GM12878 (cell line): ENCODE measurements around the gene CD3D. TPM values are rescaled to one million over a fixed set of nuclear protein-coding genes. Genes with fewer than 3 reads are reported as not detected.

Experiments
- ATAC-seq: fragments of 200-7000 bp; cut with Tn5 transposase; 3 replicates; pipeline ENCODE4 v1.9.1; 2020; ENCODE audit warnings: mild to moderate bottlenecking, moderate library complexity
- BruUV-seq: library from RNA; stranded (reverse); fragments of 400-500 nt; replicated peaks from 2 replicates; lab custom pipeline; 2021; lab: Mats Ljungman, UMichigan
- CTCF ChIA-PET: fragments of 300-600 bp; sonication (Branson Sonifier 250); formaldehyde crosslinking; extraction: SDS; loops from one replicate; lab custom pipeline; 2021; ENCODE audit warnings: inconsistent platforms; lab: Yijun Ruan, JAX
- POLR2A ChIA-PET: fragments of 350-600 bp; formaldehyde crosslinking; extraction: SDS; loops from one replicate; lab custom pipeline; 2021; ENCODE audit warnings: inconsistent platforms; lab: Charles Lee
- RAD21 ChIA-PET: fragments of 300-600 bp; sonication (Branson Sonifier 250); formaldehyde crosslinking; loops from one replicate; lab custom pipeline; 2023; ENCODE audit warnings: antibody characterized with exemption; ENCODE audit not compliant: unreplicated experiment; lab: Charles Lee
- SMC1A ChIA-PET: fragments of 300-600 bp; sonication (Branson Sonifier 250); formaldehyde crosslinking; loops from one replicate; lab custom pipeline; 2023; ENCODE audit not compliant: unreplicated experiment, uncharacterized antibody; lab: Charles Lee
- DNase-seq: peaks from one replicate; pipeline ENCODE4 v3.0.0-alpha.2; 2011; ENCODE audit warnings: low read depth, low spot score
- FAIRE-seq: peaks from 3 replicates; lab custom pipeline; 2011; peaks lifted over from hg19 to GRCh38; lab: Jason Lieb, UNC
- H2AFZ ChIP-seq: 2 replicates; pipeline ENCODE4 v1.6.0; 2011; ENCODE audit warnings: low read depth, low read length, control low read depth; ENCODE audit not compliant: control insufficient read depth
- H3K27ac ChIP-seq: 2 replicates; pipeline ENCODE4 v1.5.1; 2011; ENCODE audit warnings: control low read depth; ENCODE audit not compliant: control insufficient read depth, insufficient read depth
- H3K27me3 ChIP-seq, 2 experiments: replicated peaks in 1 of 2; 2 replicates each; pipeline versions ENCODE4 v1.6.0 to v1.6.1; 2011; ENCODE audit warnings: low read length in 1 of 2; ENCODE audit not compliant: control insufficient read depth in 2 of 2, insufficient read depth in 2 of 2
- H3K36me3 ChIP-seq, 2 experiments: 2 replicates each; pipeline ENCODE4 v1.5.1; 2011; ENCODE audit warnings: low read length in 1 of 2; ENCODE audit not compliant: control insufficient read depth in 2 of 2, insufficient read depth in 2 of 2
- H3K4me1 ChIP-seq: 2 replicates; pipeline ENCODE4 v1.6.1; 2011; ENCODE audit warnings: mild to moderate bottlenecking, low read length, moderate library complexity, mixed read lengths; ENCODE audit not compliant: control insufficient read depth, insufficient read depth
- H3K4me2 ChIP-seq: 2 replicates; pipeline ENCODE4 v1.6.0; 2011; ENCODE audit warnings: control low read depth; ENCODE audit not compliant: control insufficient read depth, insufficient read depth
- H3K4me3 ChIP-seq: fragments of 200-600 bp; sonication (generic); 2 replicates; pipeline ENCODE4 v1.5.1; 2016
- H3K79me2 ChIP-seq: 2 replicates; pipeline ENCODE4 v1.6.0; 2011; ENCODE audit warnings: low read length; ENCODE audit not compliant: control insufficient read depth, insufficient read depth
- H3K9ac ChIP-seq: 2 replicates; pipeline ENCODE4 v1.8.0; 2011; ENCODE audit warnings: low read length, control low read depth, mixed read lengths; ENCODE audit not compliant: control insufficient read depth, insufficient read depth
- H3K9me3 ChIP-seq: replicated peaks from 3 replicates; pipeline ENCODE4 v1.5.1; 2011; ENCODE audit warnings: mild to moderate bottlenecking, low read length; ENCODE audit not compliant: control insufficient read depth, insufficient read depth
- H4K20me1 ChIP-seq: 2 replicates; pipeline ENCODE4 v1.6.0; 2011; ENCODE audit not compliant: control insufficient read depth, insufficient read depth
- BMI1 ChIP-seq: fragments of 450-650 bp; IDR thresholded peaks from 2 replicates; pipeline ENCODE4 v1.6.1; 2016; ENCODE audit warnings: mild to moderate bottlenecking, moderate library complexity, borderline replicate concordance
- CHD4 ChIP-seq: fragments of 200-600 bp; sonication (generic); IDR thresholded peaks from 2 replicates; pipeline ENCODE4 v1.6.1; 2016; ENCODE audit warnings: mild to moderate bottlenecking
- IKZF2 ChIP-seq, 2 experiments: fragments of 450-650 bp; IDR thresholded peaks; 2 replicates each; pipeline ENCODE4 v1.6.1; 2017; ENCODE audit warnings: mild to moderate bottlenecking in 2 of 2, moderate library complexity in 2 of 2
- KAT2A ChIP-seq: conservative IDR thresholded peaks from 2 replicates; pipeline ENCODE4 v1.6.1; 2011; ENCODE audit warnings: low read depth, low read length; ENCODE audit not compliant: control insufficient read depth
- MYB ChIP-seq: fragments of 150-350 bp; IDR thresholded peaks from 2 replicates; pipeline ENCODE4 v1.6.1; 2014; ENCODE audit warnings: mild to moderate bottlenecking, low read depth, low read length, borderline replicate concordance
- RB1 ChIP-seq: fragments of 450-650 bp; formaldehyde crosslinking; IDR thresholded peaks from 2 replicates; pipeline ENCODE4 v1.6.1; 2017; ENCODE audit warnings: mild to moderate bottlenecking, borderline replicate concordance
- RUNX3 ChIP-seq: IDR thresholded peaks from 2 replicates; pipeline ENCODE4 v1.6.1; 2012; ENCODE audit warnings: low read length, inconsistent platforms
- SP1 ChIP-seq: IDR thresholded peaks from one replicate; pipeline ENCODE4 v1.6.1; 2011; ENCODE audit warnings: low read depth, low read length
- SPI1 ChIP-seq: IDR thresholded peaks from 2 replicates; pipeline ENCODE4 v1.6.1; 2011; ENCODE audit warnings: low read depth, mild to moderate bottlenecking, low read length, moderate library complexity, borderline replicate concordance; ENCODE audit not compliant: insufficient read depth
- SUPT20H ChIP-seq: IDR thresholded peaks from 2 replicates; pipeline ENCODE4 v1.6.1; 2011; ENCODE audit warnings: low read depth, mild to moderate bottlenecking, low read length, moderate library complexity, borderline replicate concordance; ENCODE audit not compliant: control insufficient read depth
- TARDBP ChIP-seq: IDR thresholded peaks from 2 replicates; pipeline ENCODE4 v1.6.1; 2016; ENCODE audit warnings: borderline replicate concordance
- WRNIP1 ChIP-seq: IDR thresholded peaks from 2 replicates; pipeline ENCODE4 v1.6.1; 2011; ENCODE audit warnings: low read depth, low read length, improper control_type of control experiment, borderline replicate concordance
- ZNF217 ChIP-seq: fragments of 450-650 bp; IDR thresholded peaks from 2 replicates; pipeline ENCODE4 v1.6.1; 2017; ENCODE audit warnings: antibody characterized with exemption, mild to moderate bottlenecking
- WGBS: methylation state at CpG from one replicate; pipeline ENCODE4 v1.1.6; 2016; ENCODE audit warnings: low lambda C conversion rate; ENCODE audit not compliant: insufficient replicate concordance, insufficient coverage; ENCODE audit errors: missing lambda C conversion rate; 5-methylcytosine and 5-hydroxymethylcytosine counted together
- in situ Hi-C: fragments of 300-500 bp; cut with MboI; formaldehyde crosslinking; loops from 9 replicates; pipeline ENCODE4 v1.14.3; 2018; ENCODE audit warnings: mixed read lengths
- intact Hi-C: fragments of 100-400 bp; cut with micrococcal nuclease; formaldehyde crosslinking; loops from one replicate; pipeline ENCODE4 v1.14.2; 2022; ENCODE audit not compliant: unreplicated experiment
- polyA plus RNA-seq, 11 experiments: library from polyadenylated mRNA; depleted of rRNA in 4 of 11; unstranded in 6 of 11; stranded (reverse) in 5 of 11; fragments of >200 nt; fragmentation: Nextera tagmentation in 4 of 11; fragmentation: Illumina TruSeq in 1 of 11; extraction: Ambion mirVana in 4 of 11; extraction: Trizol in 1 of 11; gene quantifications; 1 replicate in 1 of 11; 2 replicates in 10 of 11; pipeline versions ENCODE4 v1.2.1 to v1.2.3, GENCODE V29; 2011 to 2016; ENCODE audit warnings: inconsistent platforms in 2 of 11, missing spikeins in 2 of 11, low read depth in 1 of 11
- total RNA-seq, 4 experiments: library from RNA; depleted of rRNA in 3 of 4; stranded (reverse); fragments of >200 nt in 3 of 4; fragmentation: Illumina TruSeq in 1 of 4; extraction: Trizol in 1 of 4; gene quantifications; 2 replicates each; pipeline versions ENCODE4 v1.2.1 to v1.2.3, GENCODE V29; 2013 to 2021
- TF ChIP-seq, protein P1 (sequence below): fragments of 450-650 bp; conservative IDR thresholded peaks from 2 replicates; pipeline ENCODE4 v1.6.1; 2017; ENCODE audit warnings: mild to moderate bottlenecking, moderate library complexity

CD3D gene
- total and polyA plus RNA-seq, 10 of the 15 experiments (the other 5 are each of a cell fraction or from before 2014, with no cell fraction given) = 0.13 to 0.69 (median 0.29) TPM; not detected in 6

DNA sequence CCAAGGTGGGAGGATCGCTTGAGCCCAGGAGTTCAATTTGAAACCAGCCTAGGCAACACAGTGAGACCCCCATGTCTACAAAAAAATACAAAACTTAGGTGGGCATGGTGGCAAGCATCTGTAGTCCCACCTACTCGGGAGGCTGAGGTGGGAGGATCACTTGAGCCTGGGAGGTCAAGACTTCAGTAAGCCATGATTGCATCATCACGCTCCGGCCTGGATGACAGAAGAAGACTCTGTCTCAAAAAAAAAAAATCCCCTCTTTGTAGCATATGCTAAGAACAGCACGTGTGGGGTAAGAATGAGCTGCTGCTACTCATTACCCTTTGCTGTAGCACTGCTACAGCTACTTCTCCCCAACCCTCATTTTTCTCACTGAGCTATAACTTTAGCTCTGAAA lies 31.4 kb upstream of the CD3D start:
- DNase-seq = no peak
- no peak for FAIRE-seq
- in situ Hi-C loops = no loop called here

DNA sequence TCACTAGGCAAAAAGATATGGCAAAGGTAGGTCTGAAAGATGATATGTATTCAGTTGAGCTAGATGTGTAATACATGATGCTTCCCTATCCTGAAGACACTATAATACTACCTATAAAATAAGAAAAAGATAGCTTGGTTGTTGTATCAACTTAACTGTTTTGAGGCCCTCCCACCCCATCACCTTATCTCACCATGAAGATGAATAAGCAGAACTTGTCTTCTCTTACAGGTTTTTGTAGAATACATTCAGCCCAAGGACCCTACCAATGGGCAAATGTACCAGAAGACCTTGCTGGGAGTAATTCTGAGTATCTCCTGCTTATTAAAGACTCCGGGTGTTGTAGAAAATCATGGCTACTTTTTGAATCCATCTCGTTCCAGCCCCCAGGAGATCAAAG lies 30.8 kb upstream of the CD3D start:
- Histone ChIP-seq H3K4me1 (no peaks in the 10 kb centered on the region), H3K9me3 (no peaks in the 10 kb centered on the region), H3K27ac (no peak overlapping the region), H3K79me2 (no peaks in the 10 kb centered on the region), H3K27me3 (no peaks in the 10 kb centered on the region), H3K9ac (no peak overlapping the region), H3K4me2 (no peak overlapping the region), H3K4me3 (no peak overlapping the region), H3K36me3 (peaks cover 12 to 27% of the 10 kb centered on the region in 2 experiments), H4K20me1 (no peaks in the 10 kb centered on the region), H2AFZ (no peak overlapping the region)
- BruUV-seq = TSS peak; percentile 27
- intact Hi-C loops (no loop called here), in situ Hi-C loops (no loop called here)
- RAD21 ChIA-PET = interaction anchor here (0.7 kb wide), 1 partner anchor 220 kb away, joined by 3 read pairs; no protein-coding TSS in a partner anchor
- 97% methylated on average over 2 of the region's 2 CpGs for WGBS
- ATAC-seq (no peak), FAIRE-seq (no peak), DNase-seq (no peak)
- TF ChIP-seq IKZF2 (IDR thresholded peaks at IDR 0.05) (no peak), ZNF217 (no peak), KAT2A (no peak), RB1 (no peak), TARDBP (no peak), WRNIP1 (no peak), SPI1 (no peak), SP1 (no peak), CHD4 (no peak), SUPT20H (no peak), RUNX3 (no peak)
- TF ChIP-seq, protein P1, sequence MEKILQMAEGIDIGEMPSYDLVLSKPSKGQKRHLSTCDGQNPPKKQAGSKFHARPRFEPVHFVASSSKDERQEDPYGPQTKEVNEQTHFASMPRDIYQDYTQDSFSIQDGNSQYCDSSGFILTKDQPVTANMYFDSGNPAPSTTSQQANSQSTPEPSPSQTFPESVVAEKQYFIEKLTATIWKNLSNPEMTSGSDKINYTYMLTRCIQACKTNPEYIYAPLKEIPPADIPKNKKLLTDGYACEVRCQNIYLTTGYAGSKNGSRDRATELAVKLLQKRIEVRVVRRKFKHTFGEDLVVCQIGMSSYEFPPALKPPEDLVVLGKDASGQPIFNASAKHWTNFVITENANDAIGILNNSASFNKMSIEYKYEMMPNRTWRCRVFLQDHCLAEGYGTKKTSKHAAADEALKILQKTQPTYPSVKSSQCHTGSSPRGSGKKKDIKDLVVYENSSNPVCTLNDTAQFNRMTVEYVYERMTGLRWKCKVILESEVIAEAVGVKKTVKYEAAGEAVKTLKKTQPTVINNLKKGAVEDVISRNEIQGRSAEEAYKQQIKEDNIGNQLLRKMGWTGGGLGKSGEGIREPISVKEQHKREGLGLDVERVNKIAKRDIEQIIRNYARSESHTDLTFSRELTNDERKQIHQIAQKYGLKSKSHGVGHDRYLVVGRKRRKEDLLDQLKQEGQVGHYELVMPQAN = no peak
- SMC1A ChIA-PET = interaction anchor here (1.0 to 1.8 kb wide), 2 partner anchors 11 to 112 kb away, joined by 3 to 7 read pairs; no protein-coding TSS in a partner anchor
- CTCF ChIA-PET = interaction anchor here (0.8 to 2.1 kb wide), 6 partner anchors 8 to 201 kb away, joined by 3 to 10 read pairs (median 4); no protein-coding TSS in a partner anchor
- POLR2A ChIA-PET = interaction anchor here (1.2 kb wide), 1 partner anchor 14 kb away, joined by 3 read pairs; the partner anchor contains the start of gene UBE4A

More for the DNA sequence above, 31.4 kb upstream of the CD3D start:
- peaks cover 12 to 23% of the 10 kb centered on the region in 2 experiments for H3K36me3 ChIP-seq
- H3K79me2 ChIP-seq = no peaks in the 10 kb centered on the region
- no TSS peak for BruUV-seq
- H3K9me3 ChIP-seq = no peaks in the 10 kb centered on the region
- POLR2A ChIA-PET = interaction anchor here (1.2 kb wide), 1 partner anchor 14 kb away, joined by 3 read pairs; the partner anchor contains the start of gene UBE4A
- intact Hi-C loops = no loop called here
- RAD21 ChIA-PET = no interaction called here
- 97% methylated on average over 5 of the region's 5 CpGs for WGBS
- H3K4me2 ChIP-seq = no peak overlapping the region
- ATAC-seq = no peak
- no peaks in the 10 kb centered on the region for H3K27me3 ChIP-seq
- no peaks in the 10 kb centered on the region for H3K4me1 ChIP-seq
- TF ChIP-seq MYB (no peak), BMI1 (no peak), IKZF2 (IDR thresholded peaks at IDR 0.05) (no peak)
- SMC1A ChIA-PET = interaction anchor here (1.0 to 1.8 kb wide), 2 partner anchors 12 to 111 kb away, joined by 3 to 7 read pairs; no protein-coding TSS in a partner anchor
- H2AFZ ChIP-seq = no peak overlapping the region
- H4K20me1 ChIP-seq = no peaks in the 10 kb centered on the region
- CTCF ChIA-PET = interaction anchor here (1.2 to 2.1 kb wide), 2 partner anchors 9 to 115 kb away, joined by 4 to 10 read pairs; no protein-coding TSS in a partner anchor
- no peak overlapping the region for H3K4me3 ChIP-seq
- no peak overlapping the region for H3K27ac ChIP-seq
- H3K9ac ChIP-seq = no peak overlapping the region
